HEK293 (cell line): ENCODE results near the gene SHROOM1.

ENCODE experiments used
- YY1 ChIP-seq: fragments of 450-650 bp; formaldehyde crosslinking; IDR thresholded peaks from 2 replicates; pipeline ENCODE4 v1.5.1; 2018; ENCODE audit warnings: missing biosample characterization, missing genetic modification characterization
- ZBTB7A ChIP-seq: fragments of 450-650 bp; formaldehyde crosslinking; IDR thresholded peaks from 2 replicates; pipeline ENCODE4 v1.5.1; 2016; ENCODE audit warnings: low read depth, missing biosample characterization, missing genetic modification characterization
- ZNF18 ChIP-seq: fragments of 450-650 bp; formaldehyde crosslinking; IDR thresholded peaks from 2 replicates; pipeline ENCODE4 v1.5.1; 2016; ENCODE audit warnings: missing biosample characterization, missing genetic modification characterization
- ZNF350 ChIP-seq: fragments of 450-650 bp; formaldehyde crosslinking; IDR thresholded peaks from 2 replicates; pipeline ENCODE4 v1.5.0; 2017; ENCODE audit warnings: missing biosample characterization, mild to moderate bottlenecking, missing genetic modification characterization
- ZNF768 ChIP-seq: fragments of 450-650 bp; formaldehyde crosslinking; IDR thresholded peaks from 2 replicates; pipeline ENCODE4 v1.5.1; 2018; ENCODE audit warnings: missing biosample characterization, mild to moderate bottlenecking, missing genetic modification characterization
- TF ChIP-seq, protein P1 (sequence below): fragments of 450-650 bp; formaldehyde crosslinking; IDR thresholded peaks from 2 replicates; pipeline ENCODE4 v1.5.1; 2016; ENCODE audit warnings: missing biosample characterization, missing genetic modification characterization

DNA sequence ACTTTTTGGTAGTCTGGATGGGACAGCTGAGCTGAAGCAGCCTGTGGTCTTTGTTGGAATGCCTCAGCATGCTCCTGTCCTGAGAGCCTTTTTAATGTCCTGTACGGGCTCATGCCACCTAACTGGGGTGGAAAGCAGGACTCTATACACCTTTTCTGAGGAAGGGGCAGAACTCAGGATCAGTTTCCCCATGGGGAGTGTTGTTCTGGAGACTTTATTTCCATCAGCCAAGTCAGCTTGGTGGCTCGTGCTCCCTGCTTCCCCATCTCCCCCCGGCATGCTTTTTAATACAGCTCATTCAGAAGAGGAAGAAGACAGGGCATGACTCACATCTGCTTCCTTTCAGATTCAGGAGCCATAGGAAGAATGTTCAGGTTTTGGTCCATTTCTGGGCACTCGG, 48.3 kb downstream of the SHROOM1 start:
- TF ChIP-seq ZNF350 (tag by site-specific recombination) (no peak), ZNF18 (tag by site-specific recombination) (no peak), ZNF768 (tag by site-specific recombination) (no peak), ZBTB7A (no peak), YY1 (tag by site-specific recombination) (no peak)
- TF ChIP-seq, protein P1, sequence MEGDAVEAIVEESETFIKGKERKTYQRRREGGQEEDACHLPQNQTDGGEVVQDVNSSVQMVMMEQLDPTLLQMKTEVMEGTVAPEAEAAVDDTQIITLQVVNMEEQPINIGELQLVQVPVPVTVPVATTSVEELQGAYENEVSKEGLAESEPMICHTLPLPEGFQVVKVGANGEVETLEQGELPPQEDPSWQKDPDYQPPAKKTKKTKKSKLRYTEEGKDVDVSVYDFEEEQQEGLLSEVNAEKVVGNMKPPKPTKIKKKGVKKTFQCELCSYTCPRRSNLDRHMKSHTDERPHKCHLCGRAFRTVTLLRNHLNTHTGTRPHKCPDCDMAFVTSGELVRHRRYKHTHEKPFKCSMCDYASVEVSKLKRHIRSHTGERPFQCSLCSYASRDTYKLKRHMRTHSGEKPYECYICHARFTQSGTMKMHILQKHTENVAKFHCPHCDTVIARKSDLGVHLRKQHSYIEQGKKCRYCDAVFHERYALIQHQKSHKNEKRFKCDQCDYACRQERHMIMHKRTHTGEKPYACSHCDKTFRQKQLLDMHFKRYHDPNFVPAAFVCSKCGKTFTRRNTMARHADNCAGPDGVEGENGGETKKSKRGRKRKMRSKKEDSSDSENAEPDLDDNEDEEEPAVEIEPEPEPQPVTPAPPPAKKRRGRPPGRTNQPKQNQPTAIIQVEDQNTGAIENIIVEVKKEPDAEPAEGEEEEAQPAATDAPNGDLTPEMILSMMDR (tag by site-specific recombination), result no peak
